AG04450 (cell line): ENCODE data around the gene CCR7. TPM values are rescaled to one million over a fixed set of nuclear protein-coding genes. Genes with fewer than 3 reads are reported as not detected.
"Not testable (repeated sequence)": the region's sequence is repeated elsewhere in the genome, so short reads cannot be mapped to it uniquely, and the experiment has no call there.

ENCODE experiments used
- CTCF ChIA-PET: fragments of 300-600, 350-600 bp; formaldehyde crosslinking; extraction: SDS; loops from one replicate; lab custom pipeline; 2022; ENCODE audit warnings: antibody characterized with exemption, inconsistent platforms; lab: Charles Lee
- POLR2A ChIA-PET: fragments of 350-600 bp; formaldehyde crosslinking; extraction: SDS; loops from one replicate; lab custom pipeline; 2021; ENCODE audit warnings: antibody characterized with exemption, inconsistent platforms; lab: Yijun Ruan, JAX
- DNase-seq: peaks from one replicate; pipeline ENCODE4 v3.0.0-alpha.2; 2011; ENCODE audit warnings: low read depth, low spot score
- H3K27ac ChIP-seq: one replicate; pipeline ENCODE4 v1.5.1; 2012; ENCODE audit warnings: low read depth, low read length, control low read depth
- H3K27me3 ChIP-seq: one replicate; pipeline ENCODE4 v1.6.0; 2012; ENCODE audit warnings: low read length; ENCODE audit not compliant: control insufficient read depth, insufficient read depth
- H3K4me3 ChIP-seq: 2 replicates; pipeline ENCODE4 v1.5.1; 2011; ENCODE audit warnings: mild to moderate bottlenecking, low read depth, low read length, control low read depth
- H3K9me3 ChIP-seq: 2 replicates; pipeline ENCODE4 v1.5.1; 2012; ENCODE audit warnings: low read length; ENCODE audit not compliant: control insufficient read depth, insufficient read depth
- polyA plus RNA-seq: library from polyadenylated mRNA; depleted of rRNA; stranded (reverse); fragments of >200 nt; gene quantifications from 2 replicates; pipeline ENCODE4 v1.2.3, GENCODE V29; 2011
- TF ChIP-seq, protein P1 (sequence below): IDR thresholded peaks from 2 replicates; pipeline ENCODE4 v1.5.1; 2011; ENCODE audit warnings: low read depth, low read length, control low read depth, inconsistent platforms

The CCR7 gene
- polyA plus RNA-seq, 1 experiment = 0.22 TPM

GRCh38 chr17:40548491-40548981, 16.7 kb downstream of the CCR7 start:
- POLR2A ChIA-PET = interaction anchor here (0.6 to 5.5 kb wide), 5 partner anchors 12 to 131 kb away, joined by 3 to 64 read pairs (median 11); partner anchors contain the start of gene TOP2A
- no peak for DNase-seq
- TF ChIP-seq, protein P1, sequence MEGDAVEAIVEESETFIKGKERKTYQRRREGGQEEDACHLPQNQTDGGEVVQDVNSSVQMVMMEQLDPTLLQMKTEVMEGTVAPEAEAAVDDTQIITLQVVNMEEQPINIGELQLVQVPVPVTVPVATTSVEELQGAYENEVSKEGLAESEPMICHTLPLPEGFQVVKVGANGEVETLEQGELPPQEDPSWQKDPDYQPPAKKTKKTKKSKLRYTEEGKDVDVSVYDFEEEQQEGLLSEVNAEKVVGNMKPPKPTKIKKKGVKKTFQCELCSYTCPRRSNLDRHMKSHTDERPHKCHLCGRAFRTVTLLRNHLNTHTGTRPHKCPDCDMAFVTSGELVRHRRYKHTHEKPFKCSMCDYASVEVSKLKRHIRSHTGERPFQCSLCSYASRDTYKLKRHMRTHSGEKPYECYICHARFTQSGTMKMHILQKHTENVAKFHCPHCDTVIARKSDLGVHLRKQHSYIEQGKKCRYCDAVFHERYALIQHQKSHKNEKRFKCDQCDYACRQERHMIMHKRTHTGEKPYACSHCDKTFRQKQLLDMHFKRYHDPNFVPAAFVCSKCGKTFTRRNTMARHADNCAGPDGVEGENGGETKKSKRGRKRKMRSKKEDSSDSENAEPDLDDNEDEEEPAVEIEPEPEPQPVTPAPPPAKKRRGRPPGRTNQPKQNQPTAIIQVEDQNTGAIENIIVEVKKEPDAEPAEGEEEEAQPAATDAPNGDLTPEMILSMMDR = no peak
- H3K27me3 ChIP-seq = no peaks in the 10 kb centered on the region
- H3K4me3 ChIP-seq = no peak overlapping the region
- H3K9me3 ChIP-seq = no peaks in the 10 kb centered on the region; the same call in 1 of the 2 replicates
- CTCF ChIA-PET = interaction anchor here (1.4 to 3.1 kb wide), 4 partner anchors 12 to 71 kb away, joined by 4 to 22 read pairs (median 11); no protein-coding TSS in a partner anchor
- peak overlapping the region; percentile 100 for H3K27ac ChIP-seq

- Histone ChIP-seq H3K27ac (peak overlapping the region; percentile 100), H3K9me3 (no peaks in the 10 kb centered on the region; the same call in 1 of the 2 replicates), H3K27me3 (no peaks in the 10 kb centered on the region), H3K4me3 (no peak overlapping the region)
- ChIA-PET POLR2A (interaction anchor here (2.5 to 5.5 kb wide), 2 partner anchors 11 to 72 kb away, joined by 11 to 64 read pairs; no protein-coding TSS in a partner anchor), CTCF (interaction anchor here (1.4 to 3.1 kb wide), 4 partner anchors 11 to 72 kb away, joined by 4 to 22 read pairs (median 11); no protein-coding TSS in a partner anchor)
- no peak for DNase-seq
- TF ChIP-seq, protein P1 = no peak
Measured at GRCh38 chr17:40547785-40548478, 17.3 kb downstream of the CCR7 start.

DNA sequence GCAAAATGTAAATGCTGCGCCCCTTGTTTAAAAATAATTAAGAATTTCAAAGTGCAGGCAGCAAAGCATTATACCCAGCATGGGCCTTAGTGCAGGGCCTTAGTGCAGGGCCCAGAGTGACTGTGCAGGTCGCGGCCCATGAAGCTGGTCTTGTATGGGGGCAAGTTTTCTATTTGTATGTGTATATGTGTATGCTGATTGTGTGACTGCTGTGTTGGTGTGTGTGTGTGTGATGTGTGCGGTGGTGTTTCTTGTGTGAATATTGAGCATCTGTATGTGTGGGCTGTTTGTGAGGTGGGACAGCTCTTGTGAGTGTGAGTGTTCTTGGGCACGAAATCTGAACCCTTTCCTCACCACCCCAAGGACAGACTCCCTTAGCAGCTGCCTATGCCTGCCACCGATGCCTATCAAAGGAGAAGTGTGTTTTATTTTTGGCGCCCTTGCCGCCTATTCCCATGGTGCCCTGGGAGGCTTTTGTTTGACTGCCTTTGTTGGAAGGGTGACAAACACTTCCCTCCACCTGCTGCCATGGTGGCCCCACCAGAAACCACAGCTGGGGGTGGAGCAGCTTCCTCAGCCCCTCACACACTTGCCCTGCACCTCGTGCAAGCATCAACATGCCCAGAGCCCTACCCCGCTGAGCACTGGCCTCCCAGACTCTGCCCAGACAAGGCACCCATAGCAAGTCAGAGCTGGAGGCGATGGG, 18.0 kb downstream of the CCR7 start:
- CTCF ChIA-PET = interaction anchor here (1.4 to 3.1 kb wide), 3 partner anchors 13 to 73 kb away, joined by 4 to 22 read pairs (median 13); no protein-coding TSS in a partner anchor
- TF ChIP-seq, protein P1 = no peak
- POLR2A ChIA-PET = interaction anchor here (2.5 kb wide), 1 partner anchor 71 kb away, joined by 11 read pairs; no protein-coding TSS in a partner anchor
- H3K27ac ChIP-seq = peak overlapping the region; percentile 57
- DNase-seq = no peak
- H3K9me3 ChIP-seq = no peaks in the 10 kb centered on the region; the same call in 1 of the 2 replicates
- no peaks in the 10 kb centered on the region for H3K27me3 ChIP-seq
- no peak overlapping the region for H3K4me3 ChIP-seq

- POLR2A ChIA-PET, H3K4me3 ChIP-seq: not testable (repeated sequence)
Measured at GRCh38 chr17:40546497-40546896, 18.8 kb downstream of the CCR7 start.

GRCh38 chr17:40545660-40546059, 19.6 kb downstream of the CCR7 start:
- POLR2A ChIA-PET = no interaction called here
- Histone ChIP-seq H3K9me3 (no peaks in the 10 kb centered on the region; the same call in 1 of the 2 replicates), H3K4me3 (no peak overlapping the region), H3K27ac (no peak overlapping the region), H3K27me3 (no peaks in the 10 kb centered on the region)
- CTCF ChIA-PET = interaction anchor here (0.5 kb wide), 1 partner anchor 70 kb away, joined by 3 read pairs; no protein-coding TSS in a partner anchor
- no peak for DNase-seq
- TF ChIP-seq, protein P1 = no peak

More at GRCh38 chr17:40546497-40546896, 18.8 kb downstream of the CCR7 start:
- DNase-seq, H3K9me3 ChIP-seq, H3K27me3 ChIP-seq, H3K27ac ChIP-seq, CTCF ChIA-PET: not testable (repeated sequence)
